ENCODE measurements around the gene ETS1.
A peak's percentile ranks its signal among the peaks of the same experiment; 100 is the strongest.

Gene ETS1

DNA sequence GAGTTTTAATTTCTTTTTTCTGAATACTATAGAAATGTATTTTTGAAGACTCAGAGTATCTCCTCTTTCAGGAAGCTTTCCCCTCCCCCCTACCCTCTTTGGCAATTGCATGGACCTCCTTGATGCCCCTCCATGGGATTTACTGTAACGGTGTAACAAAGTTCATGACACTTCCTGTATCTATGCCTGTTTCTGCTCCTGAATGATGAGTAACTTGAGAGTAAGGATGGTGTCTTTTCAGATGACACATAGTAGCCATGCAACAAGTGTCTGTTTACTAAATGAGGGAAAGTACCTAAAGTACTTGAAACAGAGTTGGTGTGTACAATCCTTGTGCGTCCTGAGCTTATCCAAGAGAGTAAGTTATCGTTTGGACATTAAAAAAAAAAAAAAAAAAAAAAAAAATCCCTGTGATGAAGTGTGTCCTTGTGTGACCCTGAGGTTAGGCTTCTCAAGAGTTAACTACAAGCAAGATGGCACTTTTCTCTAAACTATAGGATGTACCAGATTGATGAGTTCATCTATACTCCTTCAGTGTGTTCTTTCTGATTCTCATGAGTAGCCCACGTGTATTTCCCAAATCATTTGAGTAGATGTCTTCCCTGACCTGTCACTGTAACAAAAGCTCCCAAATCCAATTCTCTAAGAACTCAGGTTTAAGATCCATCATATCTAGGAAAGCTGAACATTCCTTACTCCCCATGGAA is 7.4 kb downstream of the ETS1 start:
- H3K27ac Mint-ChIP-seq, result no peak overlapping the region
- no peaks in the 10 kb centered on the region for H3K36me3 Mint-ChIP-seq (ENCODE audit: low read depth)
- intact Hi-C loops (cut with micrococcal nuclease), result no loop called here
- H3K4me1 Mint-ChIP-seq (ENCODE audit: low read depth), result peaks cover 49% of the 10 kb centered on the region
- no peaks in the 10 kb centered on the region for H3K9me3 Mint-ChIP-seq
- H3K4me3 Mint-ChIP-seq, result no peak overlapping the region
- H3K27me3 Mint-ChIP-seq, result peaks cover 2% of the 10 kb centered on the region

DNA sequence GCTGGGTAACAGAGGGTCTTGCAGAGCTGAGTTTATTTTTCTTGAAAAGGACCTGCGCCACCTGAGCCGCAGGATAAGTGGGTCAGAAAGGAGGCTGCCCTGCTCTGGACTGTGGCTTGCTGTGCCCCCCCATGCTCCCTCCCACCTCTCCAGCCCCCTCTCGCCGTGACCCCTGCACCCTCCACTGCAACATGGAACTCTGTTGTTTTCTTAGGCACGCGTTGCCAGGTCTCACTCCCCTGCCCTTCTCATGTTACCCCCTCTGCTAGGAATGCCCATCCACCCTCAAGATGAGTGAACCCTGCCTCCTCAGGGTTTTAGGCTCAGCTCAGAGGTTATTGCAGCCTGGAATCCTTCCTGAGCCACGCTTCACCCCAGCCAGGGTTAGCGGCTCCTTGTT is 10.8 kb downstream of the ETS1 start:
- Mint-ChIP-seq H3K27me3 (peaks cover 2% of the 10 kb centered on the region), H3K4me1 (ENCODE audit: low read depth) (peaks cover 38% of the 10 kb centered on the region), H3K9me3 (no peaks in the 10 kb centered on the region), H3K36me3 (ENCODE audit: low read depth) (no peaks in the 10 kb centered on the region), H3K27ac (no peak overlapping the region), H3K4me3 (no peak overlapping the region)
- intact Hi-C loops (cut with micrococcal nuclease), result loop anchor here (1.0 kb wide), 1 partner anchor 23 kb away; no protein-coding TSS in a partner anchor

- Mint-ChIP-seq H3K36me3 (ENCODE audit: low read depth) (no peaks in the 10 kb centered on the region), H3K9me3 (no peaks in the 10 kb centered on the region), H3K27me3 (peaks cover 2% of the 10 kb centered on the region), H3K4me1 (ENCODE audit: low read depth) (peaks cover 38% of the 10 kb centered on the region), H3K4me3 (no peak overlapping the region), H3K27ac (no peak overlapping the region)
- intact Hi-C loops (cut with micrococcal nuclease), result loop anchor here (1.0 kb wide), 1 partner anchor 23 kb away; no protein-coding TSS in a partner anchor
Observed at GRCh38 chr11:128575961-128576350, 11.4 kb downstream of the ETS1 start.

GRCh38 chr11:128575174-128575960 is 12.0 kb downstream of the ETS1 start:
- Mint-ChIP-seq H3K36me3 (ENCODE audit: low read depth) (no peaks in the 10 kb centered on the region), H3K9me3 (no peaks in the 10 kb centered on the region), H3K27me3 (peaks cover 2% of the 10 kb centered on the region), H3K4me3 (no peak overlapping the region), H3K4me1 (ENCODE audit: low read depth) (peaks cover 32% of the 10 kb centered on the region), H3K27ac (no peak overlapping the region)
- intact Hi-C loops (cut with micrococcal nuclease), result no loop called here

DNA sequence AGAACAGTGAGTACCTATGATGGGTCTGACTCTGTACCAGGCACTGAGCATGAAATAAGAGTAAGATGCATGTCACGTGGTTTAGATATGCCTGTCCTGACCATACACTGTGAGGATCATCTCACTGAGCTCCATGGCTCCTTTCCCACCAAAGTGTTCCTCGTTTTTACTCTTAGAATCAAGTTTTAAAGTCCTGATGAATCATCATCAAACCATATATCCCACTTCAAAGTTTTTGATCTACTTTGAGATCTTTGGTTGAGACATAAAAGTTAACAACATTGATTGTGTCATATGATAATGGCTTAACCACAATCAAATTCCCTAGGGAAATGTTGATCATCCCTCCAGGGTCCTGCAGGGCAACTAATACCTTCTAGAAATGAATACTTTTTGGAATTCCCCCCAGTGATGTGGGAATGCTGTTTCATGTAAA is 12.8 kb downstream of the ETS1 start:
- Mint-ChIP-seq H3K27ac (no peak overlapping the region), H3K36me3 (ENCODE audit: low read depth) (no peaks in the 10 kb centered on the region), H3K27me3 (peaks cover 2% of the 10 kb centered on the region), H3K4me1 (ENCODE audit: low read depth) (peaks cover 24% of the 10 kb centered on the region), H3K9me3 (no peaks in the 10 kb centered on the region), H3K4me3 (no peak overlapping the region)
- intact Hi-C loops (cut with micrococcal nuclease), result no loop called here

DNA sequence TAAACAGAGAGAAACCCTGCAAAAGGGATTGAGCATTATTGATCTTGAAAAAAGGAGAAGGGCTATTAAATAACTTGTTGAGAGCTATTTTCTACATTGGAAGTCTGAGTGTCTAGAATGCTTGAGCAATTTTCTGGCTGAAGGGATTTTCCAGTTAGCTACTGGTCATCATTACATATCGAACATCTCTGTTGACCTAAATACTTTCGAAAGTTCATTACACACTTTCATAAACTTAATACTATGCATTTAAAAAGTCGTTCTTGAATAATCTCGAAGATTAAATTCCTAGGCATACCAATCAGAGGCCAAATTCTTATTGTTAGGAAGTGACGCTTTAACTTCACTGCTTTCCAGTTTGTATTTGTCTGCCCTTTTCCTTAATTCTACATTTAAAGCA is 13.7 kb downstream of the ETS1 start:
- Mint-ChIP-seq H3K27ac (no peak overlapping the region), H3K4me3 (no peak overlapping the region), H3K9me3 (no peaks in the 10 kb centered on the region), H3K4me1 (ENCODE audit: low read depth) (peaks cover 21% of the 10 kb centered on the region), H3K27me3 (peaks cover 2% of the 10 kb centered on the region), H3K36me3 (ENCODE audit: low read depth) (no peaks in the 10 kb centered on the region)
- intact Hi-C loops (cut with micrococcal nuclease), result no loop called here

DNA sequence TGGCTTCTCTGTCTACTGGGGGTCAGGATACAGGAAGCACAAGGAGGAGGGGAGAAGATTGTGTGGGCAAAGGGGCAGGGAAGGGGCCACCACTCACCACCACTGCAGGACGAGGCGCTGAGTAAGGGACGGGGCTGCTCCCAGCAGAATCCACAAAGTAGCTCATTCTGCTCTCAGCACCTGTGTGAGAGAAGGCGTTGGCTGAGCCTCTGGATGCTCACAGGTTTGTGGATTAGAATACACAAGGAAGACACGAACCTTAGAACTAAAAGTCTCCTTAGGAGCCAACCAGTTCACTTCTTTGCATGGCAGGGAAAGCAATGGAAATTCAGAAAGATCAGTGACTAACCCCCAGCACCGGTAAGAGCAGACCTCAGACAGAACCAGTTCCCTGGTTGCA is 14.4 kb downstream of the ETS1 start:
- H3K4me3 Mint-ChIP-seq, result no peak overlapping the region
- no peaks in the 10 kb centered on the region for H3K36me3 Mint-ChIP-seq (ENCODE audit: low read depth)
- intact Hi-C loops (cut with micrococcal nuclease), result no loop called here
- peaks cover 23% of the 10 kb centered on the region for H3K4me1 Mint-ChIP-seq (ENCODE audit: low read depth)
- no peaks in the 10 kb centered on the region for H3K9me3 Mint-ChIP-seq
- H3K27me3 Mint-ChIP-seq, result peaks cover under 1% of the 10 kb centered on the region
- no peak overlapping the region for H3K27ac Mint-ChIP-seq

GRCh38 chr11:128570632-128571031 is 16.7 kb downstream of the ETS1 start:
- no peaks in the 10 kb centered on the region for H3K9me3 Mint-ChIP-seq

GRCh38 chr11:128569291-128569690 is 18.1 kb downstream of the ETS1 start:
- intact Hi-C loops (cut with micrococcal nuclease), result no loop called here
- no peak overlapping the region for H3K27ac Mint-ChIP-seq

More at GRCh38 chr11:128570632-128571031, 16.7 kb downstream of the ETS1 start:
- no peaks in the 10 kb centered on the region for H3K27me3 Mint-ChIP-seq
- H3K4me1 Mint-ChIP-seq (ENCODE audit: low read depth), result peaks cover 35% of the 10 kb centered on the region
- H3K36me3 Mint-ChIP-seq (ENCODE audit: low read depth), result no peaks in the 10 kb centered on the region
- H3K4me3 Mint-ChIP-seq, result no peak overlapping the region
- intact Hi-C loops (cut with micrococcal nuclease), result no loop called here
- H3K27ac Mint-ChIP-seq, result no peak overlapping the region

DNA sequence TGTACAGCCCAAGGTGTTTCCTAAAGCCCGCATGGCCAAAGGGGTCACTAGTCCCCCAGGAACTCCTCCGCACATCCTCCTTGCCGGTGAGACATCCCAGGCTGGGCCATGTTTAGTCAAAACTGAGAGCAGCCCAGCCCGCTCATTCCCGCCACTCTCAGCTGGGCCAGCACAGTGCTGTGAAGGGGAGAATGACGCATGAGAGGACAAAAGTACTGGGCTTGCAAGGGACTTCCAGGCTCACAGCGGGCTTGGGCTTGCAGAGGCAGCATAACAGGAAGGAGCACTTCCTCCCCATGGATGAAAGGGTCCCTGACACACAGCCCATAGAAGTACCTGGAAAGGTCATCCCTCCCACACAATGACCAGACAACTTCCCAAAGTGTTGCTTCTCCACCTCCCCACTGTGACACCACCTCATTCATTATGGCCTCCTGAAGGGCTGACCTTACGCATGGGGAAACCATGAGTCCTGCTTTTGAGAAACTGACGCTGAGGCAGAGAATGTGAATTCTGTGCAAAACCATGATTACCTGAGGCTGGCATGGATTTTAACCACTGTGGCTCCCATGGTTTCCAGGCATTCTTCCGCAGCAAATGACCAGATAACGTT is 19.1 kb downstream of the ETS1 start:
- intact Hi-C loops (cut with micrococcal nuclease), result no loop called here
- Mint-ChIP-seq H3K27me3 (no peaks in the 10 kb centered on the region), H3K9me3 (no peaks in the 10 kb centered on the region), H3K4me1 (ENCODE audit: low read depth) (peaks cover 46% of the 10 kb centered on the region), H3K4me3 (no peak overlapping the region), H3K36me3 (ENCODE audit: low read depth) (no peaks in the 10 kb centered on the region), H3K27ac (no peak overlapping the region)

More at GRCh38 chr11:128569291-128569690, 18.1 kb downstream of the ETS1 start:
- no peaks in the 10 kb centered on the region for H3K27me3 Mint-ChIP-seq
- no peak overlapping the region for H3K4me3 Mint-ChIP-seq
- no peaks in the 10 kb centered on the region for H3K9me3 Mint-ChIP-seq
- peaks cover 36% of the 10 kb centered on the region for H3K4me1 Mint-ChIP-seq (ENCODE audit: low read depth)
- H3K36me3 Mint-ChIP-seq (ENCODE audit: low read depth), result no peaks in the 10 kb centered on the region

- Mint-ChIP-seq H3K9me3 (no peaks in the 10 kb centered on the region), H3K4me3 (no peak overlapping the region), H3K4me1 (ENCODE audit: low read depth) (peaks cover 47% of the 10 kb centered on the region), H3K36me3 (ENCODE audit: low read depth) (no peaks in the 10 kb centered on the region), H3K27ac (no peak overlapping the region), H3K27me3 (no peaks in the 10 kb centered on the region)
- intact Hi-C loops (cut with micrococcal nuclease), result no loop called here
Observed at GRCh38 chr11:128567130-128567529, 20.2 kb downstream of the ETS1 start.

GRCh38 chr11:128565881-128566280 is 21.5 kb downstream of the ETS1 start:
- Mint-ChIP-seq H3K4me1 (ENCODE audit: low read depth) (peaks cover 50% of the 10 kb centered on the region), H3K36me3 (ENCODE audit: low read depth) (no peaks in the 10 kb centered on the region), H3K27me3 (no peaks in the 10 kb centered on the region), H3K9me3 (no peaks in the 10 kb centered on the region), H3K27ac (no peak overlapping the region), H3K4me3 (no peak overlapping the region)
- intact Hi-C loops (cut with micrococcal nuclease), result no loop called here

DNA sequence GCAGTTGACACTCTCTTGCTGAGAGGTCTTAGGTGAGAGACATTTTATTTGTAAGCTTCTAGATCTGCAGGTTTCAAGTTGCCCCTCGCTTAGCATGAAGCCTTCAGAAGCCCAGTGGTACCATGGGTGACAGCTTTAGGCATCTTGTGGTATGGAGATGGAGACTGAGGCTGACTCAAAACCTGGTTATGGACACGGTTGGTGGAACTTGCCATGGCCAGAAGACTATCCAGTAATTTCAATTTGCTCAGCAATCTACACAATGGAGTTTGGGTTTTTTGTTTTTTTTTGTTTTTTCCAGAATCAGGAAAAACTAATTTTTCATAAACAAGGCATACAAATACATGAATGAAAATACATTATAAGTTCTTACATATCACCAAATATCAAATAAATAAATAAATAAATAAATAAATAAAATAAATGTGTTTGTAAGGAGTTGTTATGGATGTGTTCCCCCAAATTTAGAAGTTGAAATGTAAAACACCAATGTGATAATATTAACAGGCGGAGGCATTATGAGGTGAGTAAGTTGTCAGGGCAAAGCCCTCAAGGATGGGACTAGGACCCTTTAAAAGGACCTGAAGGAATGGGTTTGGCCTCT is 22.6 kb downstream of the ETS1 start:
- Mint-ChIP-seq H3K9me3 (no peaks in the 10 kb centered on the region), H3K27me3 (no peaks in the 10 kb centered on the region), H3K4me3 (no peak overlapping the region), H3K4me1 (ENCODE audit: low read depth) (peaks cover 56% of the 10 kb centered on the region), H3K27ac (peak overlapping the region; percentile 74), H3K36me3 (ENCODE audit: low read depth) (no peaks in the 10 kb centered on the region)
- intact Hi-C loops (cut with micrococcal nuclease), result no loop called here
